Esophagus squamous epithelium (tissue), 4 donors: ENCODE data around the gene ZG16.

Source experiments
- CTCF ChIP-seq, 6 experiments: fragments of 450-650 bp in 4 of 6; fragments of 200-600 bp in 2 of 6; sonication (generic) in 2 of 6; IDR thresholded peaks; one replicate each; pipeline ENCODE4 v1.5.1; 2016 to 2019; ENCODE audit warnings: antibody characterized with exemption in 6 of 6, mild to moderate bottlenecking in 4 of 6, moderate library complexity in 4 of 6
- POLR2A ChIP-seq, 4 donors: fragments of 450-650 bp; IDR thresholded peaks; one replicate each; pipeline ENCODE4 v1.6.1; 2017; ENCODE audit warnings: antibody characterized with exemption in 4 of 4, mild to moderate bottlenecking in 4 of 4, moderate library complexity in 3 of 4

GRCh38 chr16:29815032-29815721 lies 37.1 kb downstream of the ZG16 start:
- no peak for TF ChIP-seq POLR2A (IDR thresholded peaks at IDR 0.05)
- no peak for TF ChIP-seq CTCF (IDR thresholded peaks at IDR 0.05)
